ENCODE data around the gene RIBC1.
A peak's percentile ranks its signal among the peaks of the same experiment; 100 is the strongest.

Gene RIBC1

DNA sequence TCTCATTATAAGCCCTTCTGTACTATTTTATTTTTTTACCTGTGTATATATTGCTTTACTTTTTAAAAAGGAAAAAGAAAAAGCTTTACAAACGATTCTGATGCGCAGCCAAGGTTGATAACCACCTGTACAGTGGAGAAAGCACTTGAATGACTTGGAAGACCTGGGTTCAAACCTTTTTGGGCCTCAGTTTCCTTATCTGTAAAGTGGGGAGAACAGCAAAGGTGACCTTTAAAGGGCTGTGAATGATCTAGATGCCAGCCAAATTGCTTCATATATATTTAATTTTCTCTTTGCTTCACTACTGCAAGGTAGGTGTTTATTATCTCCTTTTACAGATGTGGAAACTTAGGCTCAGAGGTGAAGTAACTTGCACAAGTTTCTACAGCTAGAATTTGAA lies 45.2 kb upstream of the RIBC1 start (continued):
- TF ChIP-seq ZNF10 (tag by site-specific recombination; IDR thresholded peaks at IDR 0.05) (no peak), ZNF837 (tag by site-specific recombination; IDR thresholded peaks at IDR 0.05) (no peak), ZBTB1 (tag by site-specific recombination; IDR thresholded peaks at IDR 0.05) (no peak)
- TF ChIP-seq, protein P1, sequence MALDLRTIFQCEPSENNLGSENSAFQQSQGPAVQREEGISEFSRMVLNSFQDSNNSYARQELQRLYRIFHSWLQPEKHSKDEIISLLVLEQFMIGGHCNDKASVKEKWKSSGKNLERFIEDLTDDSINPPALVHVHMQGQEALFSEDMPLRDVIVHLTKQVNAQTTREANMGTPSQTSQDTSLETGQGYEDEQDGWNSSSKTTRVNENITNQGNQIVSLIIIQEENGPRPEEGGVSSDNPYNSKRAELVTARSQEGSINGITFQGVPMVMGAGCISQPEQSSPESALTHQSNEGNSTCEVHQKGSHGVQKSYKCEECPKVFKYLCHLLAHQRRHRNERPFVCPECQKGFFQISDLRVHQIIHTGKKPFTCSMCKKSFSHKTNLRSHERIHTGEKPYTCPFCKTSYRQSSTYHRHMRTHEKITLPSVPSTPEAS (tag by site-specific recombination; IDR thresholded peaks at IDR 0.05) = no peak

GRCh38 chrX:53379008-53379710 lies 43.5 kb upstream of the RIBC1 start:
- H3K4me3 ChIP-seq (ENCODE audit: low read depth, low read length) = no peak overlapping the region
- TF ChIP-seq ZNF184 (tag by site-specific recombination; IDR thresholded peaks at IDR 0.05) = no peak
- TF ChIP-seq ZNF792 (tag by site-specific recombination; IDR thresholded peaks at IDR 0.05) = no peak
- TF ChIP-seq SP2 (tag by site-specific recombination; IDR thresholded peaks at IDR 0.05) = no peak
- TF ChIP-seq ZNF175 (tag by site-specific recombination; IDR thresholded peaks at IDR 0.05) = no peak
- CTCF ChIA-PET = interaction anchor here (0.7 to 2.0 kb wide), 5 partner anchors 62 to 96 kb away, joined by 3 to 6 read pairs (median 5); no protein-coding TSS in a partner anchor
- POLR2A ChIA-PET = interaction anchor here (1.1 to 6.3 kb wide), 2 partner anchors 43 to 56 kb away, joined by 3 to 29 read pairs; partner anchors contain the start of genes HSD17B10, RIBC1 and SMC1A
- no peaks in the 10 kb centered on the region for H3K9me3 ChIP-seq (ENCODE audit: control insufficient read depth, insufficient read depth, low read depth, low read length)
- H3K4me1 ChIP-seq (ENCODE audit: control insufficient read depth, insufficient read depth, low read length) = no peaks in the 10 kb centered on the region
- H3K27ac ChIP-seq (ENCODE audit: extremely low read depth, low read depth, low read length) = no peak overlapping the region
- H3K36me3 ChIP-seq (ENCODE audit: control insufficient read depth in 2 of 2, insufficient read depth in 1 of 2, low read length in 2 of 2) = peaks cover 70 to 88% of the 10 kb centered on the region in 2 experiments

DNA sequence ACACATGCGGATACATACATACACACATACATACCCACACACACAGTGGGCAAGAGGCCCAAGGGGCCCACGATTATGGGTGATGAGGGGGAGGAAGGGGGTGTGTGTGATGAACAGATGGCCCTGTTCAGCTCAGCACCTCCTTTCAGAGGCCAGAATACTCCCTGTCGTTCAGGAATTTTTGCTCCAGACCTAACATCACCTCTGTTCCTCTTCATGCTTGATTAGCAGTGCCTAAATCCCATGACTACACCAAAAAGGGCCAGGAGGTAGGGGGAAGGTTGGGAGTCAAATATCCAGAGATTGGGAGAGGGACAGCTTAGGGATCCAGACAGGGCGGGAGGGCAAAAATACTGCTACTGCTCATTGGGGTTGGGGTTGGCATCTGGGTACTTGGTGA lies 42.9 kb upstream of the RIBC1 start:
- no peaks in the 10 kb centered on the region for H3K4me1 ChIP-seq (ENCODE audit: control insufficient read depth, insufficient read depth, low read length)
- ChIA-PET CTCF (interaction anchor here (1.6 to 2.0 kb wide), 4 partner anchors 63 to 96 kb away, joined by 4 to 6 read pairs (median 6); no protein-coding TSS in a partner anchor), POLR2A (interaction anchor here (1.1 kb wide), 1 partner anchor 55 kb away, joined by 3 read pairs; the partner anchor contains the start of gene HSD17B10)
- H3K4me3 ChIP-seq (ENCODE audit: low read depth, low read length) = no peak overlapping the region
- TF ChIP-seq ZNF37A (tag by site-specific recombination; IDR thresholded peaks at IDR 0.05) (no peak), ZNF792 (tag by site-specific recombination; IDR thresholded peaks at IDR 0.05) (no peak), SP2 (tag by site-specific recombination; IDR thresholded peaks at IDR 0.05) (no peak), ZNF600 (tag by site-specific recombination; IDR thresholded peaks at IDR 0.05) (peak; percentile 91)
- TF ChIP-seq, protein P2, sequence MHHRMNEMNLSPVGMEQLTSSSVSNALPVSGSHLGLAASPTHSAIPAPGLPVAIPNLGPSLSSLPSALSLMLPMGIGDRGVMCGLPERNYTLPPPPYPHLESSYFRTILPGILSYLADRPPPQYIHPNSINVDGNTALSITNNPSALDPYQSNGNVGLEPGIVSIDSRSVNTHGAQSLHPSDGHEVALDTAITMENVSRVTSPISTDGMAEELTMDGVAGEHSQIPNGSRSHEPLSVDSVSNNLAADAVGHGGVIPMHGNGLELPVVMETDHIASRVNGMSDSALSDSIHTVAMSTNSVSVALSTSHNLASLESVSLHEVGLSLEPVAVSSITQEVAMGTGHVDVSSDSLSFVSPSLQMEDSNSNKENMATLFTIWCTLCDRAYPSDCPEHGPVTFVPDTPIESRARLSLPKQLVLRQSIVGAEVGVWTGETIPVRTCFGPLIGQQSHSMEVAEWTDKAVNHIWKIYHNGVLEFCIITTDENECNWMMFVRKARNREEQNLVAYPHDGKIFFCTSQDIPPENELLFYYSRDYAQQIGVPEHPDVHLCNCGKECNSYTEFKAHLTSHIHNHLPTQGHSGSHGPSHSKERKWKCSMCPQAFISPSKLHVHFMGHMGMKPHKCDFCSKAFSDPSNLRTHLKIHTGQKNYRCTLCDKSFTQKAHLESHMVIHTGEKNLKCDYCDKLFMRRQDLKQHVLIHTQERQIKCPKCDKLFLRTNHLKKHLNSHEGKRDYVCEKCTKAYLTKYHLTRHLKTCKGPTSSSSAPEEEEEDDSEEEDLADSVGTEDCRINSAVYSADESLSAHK (tag by site-specific recombination; IDR thresholded peaks at IDR 0.05) = no peak
- no peak overlapping the region for H3K27ac ChIP-seq (ENCODE audit: extremely low read depth, low read depth, low read length)
- H3K9me3 ChIP-seq (ENCODE audit: control insufficient read depth, insufficient read depth, low read depth, low read length) = no peaks in the 10 kb centered on the region
- H3K36me3 ChIP-seq (ENCODE audit: control insufficient read depth in 2 of 2, insufficient read depth in 1 of 2, low read length in 2 of 2) = peaks cover 76 to 92% of the 10 kb centered on the region in 2 experiments

DNA sequence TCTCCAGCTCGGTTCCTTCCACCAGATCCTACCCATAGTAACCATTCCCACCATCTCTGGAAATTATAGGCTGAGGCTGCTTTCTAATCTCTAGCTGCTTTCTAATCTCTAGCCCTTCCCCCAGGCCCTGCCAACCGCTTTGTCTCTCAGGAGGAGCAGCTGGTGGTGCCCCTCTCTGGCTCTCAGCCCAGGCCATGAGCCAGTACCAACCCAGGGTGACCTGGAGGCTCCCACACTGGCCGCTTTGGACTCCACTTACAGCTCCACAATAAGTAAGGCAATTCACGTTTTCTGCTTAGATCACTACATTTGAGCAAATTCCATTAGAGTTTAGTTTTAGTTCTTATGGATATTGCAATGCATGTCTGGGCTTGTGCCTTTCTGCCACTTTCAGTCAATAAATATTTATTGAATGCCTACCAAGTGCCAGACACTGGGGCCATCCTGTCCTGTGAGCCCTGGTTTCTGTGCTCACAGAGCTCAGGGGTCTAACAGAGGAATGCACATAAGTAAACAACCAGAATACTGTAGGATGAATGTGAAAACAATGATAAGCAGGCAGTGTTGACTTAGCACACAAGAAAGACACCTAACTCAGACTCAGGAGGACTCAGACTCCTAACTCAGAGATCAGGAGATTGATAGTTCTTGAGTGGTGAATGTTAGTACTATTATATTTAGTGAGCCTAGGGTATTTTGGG lies 39.1 kb upstream of the RIBC1 start:
- no peaks in the 10 kb centered on the region for H3K9me3 ChIP-seq (ENCODE audit: control insufficient read depth, insufficient read depth, low read depth, low read length)
- H3K4me3 ChIP-seq (ENCODE audit: low read depth, low read length) = no peak overlapping the region
- no peaks in the 10 kb centered on the region for H3K4me1 ChIP-seq (ENCODE audit: control insufficient read depth, insufficient read depth, low read length)
- peaks cover 91 to 92% of the 10 kb centered on the region in 2 experiments for H3K36me3 ChIP-seq (ENCODE audit: control insufficient read depth in 2 of 2, insufficient read depth in 1 of 2, low read length in 2 of 2)
- ChIA-PET POLR2A (no interaction called here), CTCF (interaction anchor here (0.6 to 1.6 kb wide), 3 partner anchors 63 to 70 kb away, joined by 4 to 6 read pairs (median 4); no protein-coding TSS in a partner anchor)
- peak overlapping the region; percentile 49; the same call in 1 of the 2 replicates for H3K27ac ChIP-seq (ENCODE audit: extremely low read depth, low read depth, low read length)
- TF ChIP-seq ZNF654 (tag by site-specific recombination; IDR thresholded peaks at IDR 0.05; ENCODE audit: low read depth) = no peak
- TF ChIP-seq ZNF530 (tag by site-specific recombination; IDR thresholded peaks at IDR 0.05; ENCODE audit: low read depth) = no peak
- TF ChIP-seq ZNF548 (tag by site-specific recombination; IDR thresholded peaks at IDR 0.05) = no peak
- TF ChIP-seq ZSCAN18 (tag by site-specific recombination; IDR thresholded peaks at IDR 0.05) = no peak
- TF ChIP-seq, protein P3, sequence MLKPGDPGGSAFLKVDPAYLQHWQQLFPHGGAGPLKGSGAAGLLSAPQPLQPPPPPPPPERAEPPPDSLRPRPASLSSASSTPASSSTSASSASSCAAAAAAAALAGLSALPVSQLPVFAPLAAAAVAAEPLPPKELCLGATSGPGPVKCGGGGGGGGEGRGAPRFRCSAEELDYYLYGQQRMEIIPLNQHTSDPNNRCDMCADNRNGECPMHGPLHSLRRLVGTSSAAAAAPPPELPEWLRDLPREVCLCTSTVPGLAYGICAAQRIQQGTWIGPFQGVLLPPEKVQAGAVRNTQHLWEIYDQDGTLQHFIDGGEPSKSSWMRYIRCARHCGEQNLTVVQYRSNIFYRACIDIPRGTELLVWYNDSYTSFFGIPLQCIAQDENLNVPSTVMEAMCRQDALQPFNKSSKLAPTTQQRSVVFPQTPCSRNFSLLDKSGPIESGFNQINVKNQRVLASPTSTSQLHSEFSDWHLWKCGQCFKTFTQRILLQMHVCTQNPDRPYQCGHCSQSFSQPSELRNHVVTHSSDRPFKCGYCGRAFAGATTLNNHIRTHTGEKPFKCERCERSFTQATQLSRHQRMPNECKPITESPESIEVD (tag by site-specific recombination; IDR thresholded peaks at IDR 0.05) = no peak
- TF ChIP-seq ZNF544 (tag by site-specific recombination; IDR thresholded peaks at IDR 0.05) = no peak
- TF ChIP-seq KLF8 (tag by site-specific recombination; IDR thresholded peaks at IDR 0.05) = no peak
- TF ChIP-seq ZNF560 (tag by site-specific recombination; IDR thresholded peaks at IDR 0.05; ENCODE audit: borderline replicate concordance) = no peak

Data from HEK293 (cell line).